Measurements from ENCODE around the gene MTURN. TPM values are rescaled to one million over a fixed set of nuclear protein-coding genes. Genes with fewer than 3 reads are reported as not detected.

Gene MTURN
- polyA plus RNA-seq, 1 donor from 2014 or later = 75.5 TPM

DNA sequence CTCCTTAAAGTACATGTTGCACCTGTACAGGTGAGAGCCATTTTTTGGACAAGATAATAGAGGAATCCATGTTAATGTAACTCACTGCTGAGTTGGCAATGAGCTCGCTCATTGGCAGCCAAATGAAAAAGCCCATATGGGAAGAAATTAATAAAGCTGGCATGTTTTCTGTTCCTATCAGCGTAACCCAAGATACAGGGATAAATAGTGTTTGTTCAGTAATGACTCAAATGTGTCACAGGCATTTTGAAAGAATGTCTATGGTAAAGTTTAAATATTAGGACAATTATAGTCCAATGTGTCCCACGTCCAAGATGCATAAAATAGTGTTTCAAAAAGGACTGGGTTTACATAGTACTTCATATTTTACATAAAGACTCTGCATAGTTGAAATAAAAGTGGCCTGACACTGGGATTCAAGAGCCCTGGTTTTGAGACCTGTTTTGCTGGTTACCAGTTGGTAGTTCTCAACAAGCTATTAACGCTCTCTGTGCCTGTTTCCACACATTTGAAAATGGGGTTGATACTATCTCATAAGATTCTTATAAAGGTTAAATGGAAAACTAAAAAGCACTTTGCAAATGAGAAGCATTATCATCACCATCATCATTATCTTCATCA, 49.1 kb downstream of the MTURN start:
- Histone ChIP-seq H3K9ac (ENCODE audit: low read length) (no peak overlapping the region), H3K4me3 (ENCODE audit: low read length) (no peak overlapping the region), H3K9me2 (ENCODE audit: insufficient read depth, low read length) (no peaks in the 10 kb centered on the region), H3K27ac (ENCODE audit: low read length) (no peak overlapping the region), H3F3A (ENCODE audit: insufficient read depth, low read length, poor library complexity, severe bottlenecking) (no peaks in the 10 kb centered on the region), H3K79me2 (replicated peaks; ENCODE audit: insufficient read depth, low read length) (no peaks in the 10 kb centered on the region), H2AFZ (ENCODE audit: low read depth, low read length) (no peak overlapping the region), H3K27me3 (ENCODE audit: insufficient read depth, low read depth, low read length) (no peaks in the 10 kb centered on the region), H3K36me3 (ENCODE audit: insufficient read depth, low read length) (no peaks in the 10 kb centered on the region), H3K4me2 (ENCODE audit: low read length) (no peak overlapping the region), H4K20me1 (ENCODE audit: insufficient read depth) (no peaks in the 10 kb centered on the region), H3K9me3 (ENCODE audit: low read length) (no peaks in the 10 kb centered on the region)
- TF ChIP-seq, protein P1, sequence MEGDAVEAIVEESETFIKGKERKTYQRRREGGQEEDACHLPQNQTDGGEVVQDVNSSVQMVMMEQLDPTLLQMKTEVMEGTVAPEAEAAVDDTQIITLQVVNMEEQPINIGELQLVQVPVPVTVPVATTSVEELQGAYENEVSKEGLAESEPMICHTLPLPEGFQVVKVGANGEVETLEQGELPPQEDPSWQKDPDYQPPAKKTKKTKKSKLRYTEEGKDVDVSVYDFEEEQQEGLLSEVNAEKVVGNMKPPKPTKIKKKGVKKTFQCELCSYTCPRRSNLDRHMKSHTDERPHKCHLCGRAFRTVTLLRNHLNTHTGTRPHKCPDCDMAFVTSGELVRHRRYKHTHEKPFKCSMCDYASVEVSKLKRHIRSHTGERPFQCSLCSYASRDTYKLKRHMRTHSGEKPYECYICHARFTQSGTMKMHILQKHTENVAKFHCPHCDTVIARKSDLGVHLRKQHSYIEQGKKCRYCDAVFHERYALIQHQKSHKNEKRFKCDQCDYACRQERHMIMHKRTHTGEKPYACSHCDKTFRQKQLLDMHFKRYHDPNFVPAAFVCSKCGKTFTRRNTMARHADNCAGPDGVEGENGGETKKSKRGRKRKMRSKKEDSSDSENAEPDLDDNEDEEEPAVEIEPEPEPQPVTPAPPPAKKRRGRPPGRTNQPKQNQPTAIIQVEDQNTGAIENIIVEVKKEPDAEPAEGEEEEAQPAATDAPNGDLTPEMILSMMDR (IDR thresholded peaks at IDR 0.05; ENCODE audit: poor library complexity, severe bottlenecking) = no peak
- TF ChIP-seq EP300 (conservative IDR thresholded peaks at IDR 0.05; ENCODE audit: poor library complexity, severe bottlenecking) (no peak), TAF1 (IDR thresholded peaks at IDR 0.05; ENCODE audit: low read depth) (no peak), RAD21 (conservative IDR thresholded peaks at IDR 0.05) (no peak), EZH2 (IDR thresholded peaks at IDR 0.05; ENCODE audit: borderline replicate concordance, insufficient read depth, low read length, poor library complexity, severe bottlenecking) (no peak), REST (IDR thresholded peaks at IDR 0.05; ENCODE audit: borderline replicate concordance) (no peak), MXI1 (conservative IDR thresholded peaks at IDR 0.05; ENCODE audit: poor library complexity, severe bottlenecking) (no peak)

- Histone ChIP-seq H2AFZ (ENCODE audit: low read depth, low read length) (no peak overlapping the region), H3K4me3 (ENCODE audit: low read length) (no peak overlapping the region), H3F3A (ENCODE audit: insufficient read depth, low read length, poor library complexity, severe bottlenecking) (no peaks in the 10 kb centered on the region), H3K79me2 (replicated peaks; ENCODE audit: insufficient read depth, low read length) (no peaks in the 10 kb centered on the region), H3K9ac (ENCODE audit: low read length) (no peak overlapping the region), H3K27me3 (ENCODE audit: insufficient read depth, low read depth, low read length) (no peaks in the 10 kb centered on the region), H3K9me2 (ENCODE audit: insufficient read depth, low read length) (no peaks in the 10 kb centered on the region), H3K36me3 (ENCODE audit: insufficient read depth, low read length) (no peaks in the 10 kb centered on the region), H3K4me2 (ENCODE audit: low read length) (no peak overlapping the region), H3K27ac (ENCODE audit: low read length) (no peak overlapping the region), H4K20me1 (ENCODE audit: insufficient read depth) (no peaks in the 10 kb centered on the region), H3K9me3 (ENCODE audit: low read length) (no peaks in the 10 kb centered on the region)
- no peak for TF ChIP-seq MXI1 (conservative IDR thresholded peaks at IDR 0.05; ENCODE audit: poor library complexity, severe bottlenecking)
- no peak for TF ChIP-seq REST (IDR thresholded peaks at IDR 0.05; ENCODE audit: borderline replicate concordance)
- no peak for TF ChIP-seq RAD21 (conservative IDR thresholded peaks at IDR 0.05)
- TF ChIP-seq EZH2 (IDR thresholded peaks at IDR 0.05; ENCODE audit: borderline replicate concordance, insufficient read depth, low read length, poor library complexity, severe bottlenecking) = no peak
- TF ChIP-seq, protein P1 (IDR thresholded peaks at IDR 0.05; ENCODE audit: poor library complexity, severe bottlenecking) = no peak
- no peak for TF ChIP-seq TAF1 (IDR thresholded peaks at IDR 0.05; ENCODE audit: low read depth)
- no peak for TF ChIP-seq SMC3 (conservative IDR thresholded peaks at IDR 0.05; ENCODE audit: poor library complexity)
- no peak for TF ChIP-seq POLR2AphosphoS5 (IDR thresholded peaks at IDR 0.05)
- no peak for TF ChIP-seq EP300 (conservative IDR thresholded peaks at IDR 0.05; ENCODE audit: poor library complexity, severe bottlenecking)
Measured at GRCh38 chr7:30184791-30185487, 50.2 kb downstream of the MTURN start.
